Measurements from ENCODE around the gene AK5.
"Not testable (repeated sequence)": the region's sequence is repeated elsewhere in the genome, so short reads cannot be mapped to it uniquely, and the experiment has no call there.

The AK5 gene

GRCh38 chr1:77290576-77290975 lies 8.8 kb downstream of the AK5 start:
- no peak for DNase-seq

DNA sequence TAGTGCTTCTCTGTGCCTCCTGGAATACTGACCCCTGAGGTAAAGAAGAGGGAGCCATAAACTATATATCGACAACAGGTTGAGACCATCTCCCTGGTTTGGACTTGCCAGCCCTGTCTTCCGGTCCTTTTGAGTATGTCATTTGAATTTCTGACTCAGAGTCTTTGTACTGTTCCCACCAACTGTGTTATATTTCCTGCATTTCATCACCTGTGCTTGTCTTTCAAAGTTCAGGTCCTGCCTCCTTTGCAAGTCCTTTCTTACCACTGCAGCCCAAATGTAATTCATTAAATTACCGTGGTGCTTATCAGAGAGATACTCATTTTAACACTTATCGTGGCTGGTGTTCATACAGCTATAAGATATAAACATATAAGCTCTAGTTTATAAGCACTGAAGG lies 10.7 kb downstream of the AK5 start:
- DNase-seq: no peak

GRCh38 chr1:77300566-77300965 lies 18.7 kb downstream of the AK5 start:
- no peak for DNase-seq

GRCh38 chr1:77303387-77303786 lies 21.6 kb downstream of the AK5 start:
- DNase-seq: peak in 1 of 2 experiments; percentile 24

DNA sequence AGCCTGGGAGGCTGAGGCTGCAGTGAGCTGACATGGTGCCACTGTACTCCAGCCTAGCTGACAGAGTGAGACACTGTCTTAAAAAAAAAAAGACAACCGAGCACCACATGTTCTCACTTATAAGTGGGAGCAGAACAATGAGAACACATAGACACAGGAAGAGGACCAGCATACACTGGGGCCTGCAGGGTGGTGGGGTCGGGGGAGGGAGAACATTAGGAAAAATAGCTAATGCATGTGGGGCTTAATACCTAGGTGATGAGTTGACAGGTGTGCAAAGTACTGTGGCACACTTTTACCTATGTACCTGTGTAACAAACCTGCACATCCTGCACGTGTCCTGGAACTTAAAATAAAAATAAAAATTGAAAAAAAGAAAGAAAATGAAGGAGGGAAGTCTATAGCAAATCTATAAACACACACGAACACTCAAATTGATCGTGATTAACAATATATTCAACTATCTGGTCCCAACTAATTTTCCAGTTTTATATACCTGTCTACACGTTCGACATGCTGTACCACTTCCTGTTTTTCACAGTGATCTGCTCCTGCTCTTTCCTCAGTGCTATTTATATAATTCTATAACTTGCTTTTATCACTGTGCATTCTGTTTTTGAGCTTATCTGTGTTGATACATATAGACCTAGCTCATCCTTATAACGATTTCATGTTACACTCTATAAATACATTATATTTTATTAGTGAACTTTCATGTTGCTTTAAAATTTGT lies 27.2 kb downstream of the AK5 start:
- DNase-seq: no peak

DNA sequence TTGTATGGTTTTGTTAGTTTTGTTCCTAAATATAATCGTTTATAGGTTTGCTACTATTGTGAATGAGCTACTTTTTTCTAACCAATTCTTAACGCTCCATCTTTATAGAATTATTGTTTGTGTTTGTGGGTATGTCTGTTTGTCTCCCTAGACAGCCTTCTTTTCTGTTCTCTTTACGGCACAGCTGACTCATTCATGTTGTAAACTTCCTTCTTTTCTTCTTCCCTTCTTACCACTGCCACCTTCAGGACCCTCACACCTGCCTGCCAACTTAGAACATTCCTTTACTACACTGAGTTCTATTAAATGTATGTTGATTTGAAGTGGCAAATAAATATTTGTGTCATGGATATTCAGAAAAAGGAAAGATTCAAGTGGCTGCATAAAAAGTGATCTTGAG lies 29.1 kb downstream of the AK5 start:
- DNase-seq: no peak

DNA sequence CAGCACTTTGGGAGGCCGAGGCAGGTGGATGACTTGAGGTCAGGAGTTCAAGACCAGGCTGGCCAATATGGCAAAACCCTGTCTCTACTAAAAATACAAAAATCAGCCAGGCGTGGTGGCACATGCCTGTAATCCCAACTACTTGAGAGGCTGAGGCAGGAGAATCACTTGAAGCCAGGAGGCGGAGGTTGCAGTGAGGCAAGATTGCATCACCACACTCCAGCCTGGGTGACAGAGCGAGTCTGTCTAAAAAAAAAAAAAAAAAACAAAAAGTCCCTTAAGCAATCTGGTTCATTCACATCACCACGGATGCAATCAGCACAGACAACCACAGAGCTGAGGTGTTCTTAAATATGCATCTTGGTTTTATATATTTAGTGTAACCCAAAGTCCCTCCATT lies 30.5 kb downstream of the AK5 start:
- not testable (repeated sequence) for DNase-seq

- DNase-seq: peak; percentile 13 to 15
Measured at GRCh38 chr1:77313491-77313890, 31.7 kb downstream of the AK5 start.

DNA sequence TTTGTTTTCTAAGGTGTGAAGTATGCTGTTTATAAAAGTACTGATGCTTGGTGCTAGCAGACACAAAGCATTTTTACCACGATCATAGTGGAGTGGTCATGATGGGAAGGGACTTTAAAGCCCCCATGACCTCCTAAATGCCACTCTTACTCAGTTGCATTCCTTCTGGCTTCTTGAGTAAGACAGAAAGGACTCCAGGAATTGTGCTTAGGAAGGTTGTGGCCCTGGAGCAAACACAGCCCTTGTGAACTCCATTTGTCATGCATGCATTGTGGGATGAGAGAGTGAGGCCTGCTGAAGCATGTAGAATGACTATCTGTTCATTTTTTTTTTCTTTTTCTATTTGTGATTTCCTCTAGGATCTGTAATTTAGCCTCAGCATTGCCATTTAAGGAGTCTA lies 34.2 kb downstream of the AK5 start:
- no peak for DNase-seq

DNA sequence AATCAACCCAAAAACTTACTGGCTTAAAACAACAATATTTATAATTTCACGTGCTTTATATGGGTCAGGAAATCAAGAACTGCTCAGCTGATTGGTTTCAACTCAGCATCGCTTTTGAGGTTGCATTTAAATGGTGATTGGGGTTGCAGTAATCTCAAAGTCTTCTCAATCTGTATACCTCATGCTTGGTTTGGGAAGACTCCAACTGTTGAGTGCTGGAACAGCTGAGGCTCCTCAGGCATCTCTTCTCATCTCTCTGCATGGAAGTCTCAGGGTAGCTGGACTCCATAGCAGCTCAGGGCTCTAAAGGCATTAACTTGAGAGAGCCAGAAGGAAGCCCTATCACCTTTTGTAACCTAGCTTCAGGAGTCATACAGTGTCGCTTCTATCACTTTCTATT lies 35.1 kb downstream of the AK5 start:
- no peak for DNase-seq

DNA sequence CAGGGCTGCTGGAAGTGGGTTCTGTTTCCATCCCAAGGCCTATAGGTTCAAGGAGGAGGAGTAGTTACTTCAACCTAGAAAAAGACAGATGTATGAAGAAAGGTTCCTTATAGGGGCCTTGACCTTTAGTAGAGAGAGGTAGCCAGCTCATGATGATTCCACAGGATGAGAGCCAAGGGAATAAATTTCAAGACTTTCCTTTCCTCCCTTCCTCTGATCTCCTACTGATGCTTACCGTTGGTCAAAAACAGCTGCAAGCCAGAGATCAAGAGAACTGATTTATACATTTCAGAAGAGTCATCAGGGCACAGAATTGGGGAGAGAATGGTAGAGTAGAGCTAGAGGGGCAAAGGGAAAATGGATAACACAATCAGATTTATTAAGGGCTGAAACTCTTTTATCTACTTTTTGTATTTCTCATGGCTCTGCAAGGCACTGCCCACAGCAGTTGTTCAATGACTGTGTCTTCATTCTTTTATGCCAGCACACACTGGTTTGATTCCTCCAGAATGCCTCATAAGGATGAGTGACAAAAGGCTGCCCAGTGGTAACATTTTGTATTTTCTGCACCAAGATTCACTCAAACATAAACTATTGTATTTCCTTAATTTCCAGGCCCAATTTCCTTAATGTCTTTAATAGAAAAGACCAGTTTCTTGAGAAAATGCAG lies 37.4 kb downstream of the AK5 start:
- no peak for DNase-seq

DNA sequence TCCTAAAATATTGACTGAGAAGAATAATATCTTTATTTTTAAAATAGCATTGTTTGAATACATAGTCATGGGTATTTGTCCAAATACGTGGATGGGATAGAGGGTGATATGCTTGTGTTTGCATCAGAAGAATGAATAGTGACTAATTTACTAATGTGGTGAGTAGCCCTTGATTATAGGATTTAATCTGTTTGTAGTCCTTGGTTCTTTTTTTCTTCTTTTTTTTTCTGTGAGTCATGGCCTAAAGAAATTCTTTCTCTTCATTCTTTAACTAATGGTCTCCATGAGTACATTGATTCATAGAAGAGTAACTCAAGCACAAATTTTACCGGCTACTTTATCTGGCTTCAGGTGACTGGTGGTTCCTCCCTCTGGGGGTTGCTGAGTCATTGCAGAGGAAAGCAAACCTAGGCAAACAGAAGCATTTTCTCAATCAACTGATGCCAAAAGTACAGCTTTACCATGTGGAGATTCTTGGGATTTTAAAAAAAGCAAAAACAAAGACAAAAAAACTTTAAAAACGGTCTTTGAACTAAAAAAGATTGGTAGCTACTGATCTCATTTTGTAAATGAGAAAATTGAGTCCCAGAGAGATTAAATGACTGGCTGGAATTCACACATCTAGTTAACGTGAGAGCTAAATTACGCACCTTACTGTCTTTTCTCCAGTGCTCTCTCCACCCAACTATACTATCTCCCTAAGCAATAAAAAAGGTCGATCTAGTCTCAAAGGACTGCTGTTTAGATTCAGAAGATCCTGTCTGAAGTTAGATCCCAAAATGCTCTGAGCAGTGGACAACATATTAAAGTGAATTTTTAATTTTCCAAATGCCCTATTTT lies 40.5 kb downstream of the AK5 start:
- no peak for DNase-seq

GRCh38 chr1:77333501-77333900 lies 51.7 kb downstream of the AK5 start:
- DNase-seq: no peak

DNA sequence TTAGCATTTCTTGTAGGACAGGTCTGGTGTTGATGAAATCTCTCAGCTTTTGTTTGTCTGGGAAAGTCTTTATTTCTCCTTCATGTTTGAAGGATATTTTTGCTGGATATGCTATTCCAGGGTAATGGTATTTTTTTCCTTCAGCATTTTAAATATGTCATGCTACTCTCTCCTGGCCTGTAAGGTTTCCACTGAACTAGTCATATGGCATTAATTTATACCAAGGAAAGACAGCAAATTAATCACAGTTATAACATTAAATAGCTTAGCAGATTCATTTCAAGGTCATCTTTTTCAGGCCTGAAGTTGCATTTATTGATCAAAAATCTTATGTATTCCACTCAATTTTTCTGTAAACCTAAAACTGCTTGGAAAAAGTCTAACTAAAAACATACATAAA lies 54.9 kb downstream of the AK5 start:
- no peak for DNase-seq

GRCh38 chr1:77339326-77339725 lies 57.5 kb downstream of the AK5 start:
- no peak for DNase-seq

- DNase-seq: no peak
Measured at GRCh38 chr1:77341195-77341594, 59.4 kb downstream of the AK5 start.

GRCh38 chr1:77342745-77343144 lies 60.9 kb downstream of the AK5 start:
- no peak for DNase-seq

DNA sequence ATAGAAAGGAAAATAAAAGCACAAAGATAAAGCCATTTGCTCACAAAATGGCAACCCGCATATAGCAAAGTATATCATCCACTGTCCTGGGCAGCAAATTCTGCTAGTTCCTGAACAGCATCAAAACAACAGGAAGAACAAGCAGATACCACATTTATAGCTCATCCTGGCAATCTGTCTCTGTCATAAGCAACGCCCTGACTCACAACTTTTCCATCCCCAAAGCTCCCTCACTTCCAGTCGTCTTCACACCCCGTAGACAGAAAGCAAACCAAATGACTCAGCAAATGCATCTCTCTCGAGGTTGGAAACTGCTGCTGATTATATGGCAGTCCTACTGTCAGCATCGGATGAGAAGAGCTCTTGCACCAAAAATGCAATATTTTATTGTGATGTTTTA lies 65.8 kb downstream of the AK5 start:
- DNase-seq: peak in 1 of 2 experiments; percentile 36

DNA sequence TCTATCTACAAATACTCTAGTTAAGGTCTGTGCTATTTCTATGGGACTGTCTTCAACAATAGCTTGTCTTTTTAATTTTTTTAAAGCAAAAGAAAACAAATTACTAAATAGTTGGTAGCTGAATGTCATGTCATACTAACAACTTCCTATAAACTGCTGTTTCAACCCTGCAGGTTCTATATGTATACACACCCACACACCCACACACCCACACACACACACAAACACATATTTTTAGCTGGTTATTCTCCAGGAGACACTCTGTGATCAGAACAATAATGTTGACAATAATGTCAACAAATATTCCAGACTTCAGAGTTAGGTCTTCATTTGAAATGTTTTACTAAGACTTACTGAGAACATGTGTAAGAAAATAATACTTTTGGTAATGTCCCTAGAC lies 66.7 kb downstream of the AK5 start:
- peak in 1 of 2 experiments; percentile 3 for DNase-seq

- no peak for DNase-seq
Measured at GRCh38 chr1:77349275-77349674, 67.5 kb downstream of the AK5 start.

DNA sequence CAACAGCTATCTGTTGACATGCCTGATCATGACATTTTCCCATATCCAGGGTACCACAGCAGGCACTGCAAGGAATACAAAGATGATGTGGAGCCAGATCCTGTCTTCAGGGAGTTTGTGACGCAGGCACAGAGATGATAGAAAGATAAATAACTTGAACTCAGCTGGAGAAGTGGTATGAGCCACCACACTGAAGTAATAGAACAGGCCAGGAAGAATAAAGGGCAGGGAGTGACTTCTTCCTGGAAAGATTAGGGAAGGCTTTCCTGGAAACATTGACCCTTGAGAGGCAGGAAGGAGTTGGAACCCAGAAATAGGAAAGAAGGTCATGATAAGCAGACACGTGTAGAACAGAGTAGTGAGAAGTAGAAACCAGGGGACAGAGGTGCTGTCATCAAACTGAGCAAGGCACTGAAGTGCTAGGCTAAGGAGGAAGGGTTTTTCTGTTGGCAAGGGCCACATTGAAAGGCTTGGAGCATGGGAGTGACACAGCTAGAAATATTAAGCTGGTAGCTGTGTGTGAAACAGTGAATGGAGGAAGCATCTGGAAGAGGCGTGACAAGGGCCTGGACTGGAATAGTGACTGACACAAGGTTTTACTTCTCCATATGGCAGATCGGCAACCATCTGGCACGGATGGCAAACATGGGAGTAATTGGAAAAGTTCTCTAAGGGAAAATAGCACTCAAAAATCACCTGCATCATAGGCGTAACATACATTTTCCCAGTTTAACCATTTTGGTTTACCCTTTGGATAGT lies 68.4 kb downstream of the AK5 start:
- no peak for DNase-seq

- DNase-seq: no peak
Measured at GRCh38 chr1:77354536-77354935, 72.7 kb downstream of the AK5 start.

- no peak for DNase-seq
Measured at GRCh38 chr1:77355010-77355409, 73.2 kb downstream of the AK5 start.
